Neuronal stem cell (in vitro differentiated cells): ENCODE results near the gene TUBA3D.
"Not testable (repeated sequence)": the region's sequence is repeated elsewhere in the genome, so short reads cannot be mapped to it uniquely, and the experiment has no call there.

Source experiments
- DNase-seq: peaks from one replicate; pipeline ENCODE4 v3.0.0-alpha.2; 2013; ENCODE audit warnings: low spot score
- H2AFZ ChIP-seq: one replicate; pipeline ENCODE4 v1.6.1; 2013; ENCODE audit warnings: mild to moderate bottlenecking, low read length, inconsistent platforms
- H2AK5ac ChIP-seq: 2 replicates; pipeline ENCODE4 v1.6.1; 2013; ENCODE audit warnings: low read depth, mild to moderate bottlenecking, inconsistent platforms, low read length, moderate library complexity, mixed read lengths
- H2BK120ac ChIP-seq: 2 replicates; pipeline ENCODE4 v1.6.1; 2013; ENCODE audit warnings: low read depth, mild to moderate bottlenecking, inconsistent platforms, low read length, moderate library complexity, mixed read lengths
- H2BK12ac ChIP-seq: one replicate; pipeline ENCODE4 v1.6.1; 2013; ENCODE audit warnings: low read length, inconsistent platforms
- H2BK15ac ChIP-seq: 2 replicates; pipeline ENCODE4 v1.6.1; 2013; ENCODE audit warnings: mild to moderate bottlenecking, low read length, inconsistent platforms, mixed read lengths
- H2BK5ac ChIP-seq: one replicate; pipeline ENCODE4 v1.6.1; 2013; ENCODE audit warnings: inconsistent platforms, mild to moderate bottlenecking, low read length, moderate library complexity
- H3K14ac ChIP-seq: one replicate; pipeline ENCODE4 v1.6.1; 2013; ENCODE audit warnings: low read length, inconsistent platforms
- H3K18ac ChIP-seq: 2 replicates; pipeline ENCODE4 v1.6.1; 2013; ENCODE audit warnings: low read length, inconsistent platforms
- H3K23ac ChIP-seq: 2 replicates; pipeline ENCODE4 v1.6.1; 2013; ENCODE audit warnings: low read depth, mild to moderate bottlenecking, mixed read lengths, low read length, inconsistent platforms; ENCODE audit not compliant: poor library complexity
- H3K27ac ChIP-seq: replicated peaks from 3 replicates; pipeline ENCODE4 v1.5.1; 2013; ENCODE audit warnings: low read length, inconsistent platforms
- H3K27me3 ChIP-seq, 3 experiments: 2 replicates each; pipeline ENCODE4 v1.6.1; 2013; ENCODE audit warnings: low read length in 3 of 3, mild to moderate bottlenecking in 2 of 3, inconsistent platforms in 1 of 3, low read depth in 1 of 3, mixed read lengths in 1 of 3, moderate library complexity in 1 of 3; ENCODE audit not compliant: control insufficient read depth in 3 of 3, insufficient read depth in 3 of 3
- H3K36me3 ChIP-seq, 2 donors: replicated peaks in 1 of 2; 2 replicates each; pipeline ENCODE4 v1.6.1; 2013; ENCODE audit warnings: low read length in 2 of 2; ENCODE audit not compliant: control insufficient read depth in 2 of 2, insufficient read depth in 2 of 2
- H3K4ac ChIP-seq: 2 replicates; pipeline ENCODE4 v1.6.1; 2013; ENCODE audit warnings: inconsistent platforms, mild to moderate bottlenecking, low read length, moderate library complexity
- H3K4me1 ChIP-seq, 2 donors: 1 replicate in 1 of 2; 2 replicates in 1 of 2; pipeline ENCODE4 v1.6.1; 2013; ENCODE audit warnings: low read length in 2 of 2, low read depth in 1 of 2; ENCODE audit not compliant: control insufficient read depth in 2 of 2, insufficient read depth in 1 of 2
- H3K4me2 ChIP-seq: one replicate; pipeline ENCODE4 v1.6.1; 2013; ENCODE audit warnings: mild to moderate bottlenecking, low read length, inconsistent platforms; ENCODE audit not compliant: insufficient read depth, poor library complexity, severe bottlenecking
- H3K4me3 ChIP-seq, 2 donors: 2 replicates each; pipeline ENCODE4 v1.5.1; 2013; ENCODE audit warnings: low read length in 2 of 2, mild to moderate bottlenecking in 2 of 2, inconsistent platforms in 1 of 2, moderate library complexity in 1 of 2
- H3K79me1 ChIP-seq: one replicate; pipeline ENCODE4 v1.6.1; 2013; ENCODE audit warnings: low read depth, mild to moderate bottlenecking, inconsistent platforms, low read length, moderate library complexity
- H3K9ac ChIP-seq: one replicate; pipeline ENCODE4 v1.6.1; 2013; ENCODE audit warnings: mild to moderate bottlenecking, low read depth, low read length, inconsistent platforms; ENCODE audit not compliant: poor library complexity
- H3K9me3 ChIP-seq, 2 donors: replicated peaks in 1 of 2; 2 replicates each; pipeline versions ENCODE3 to v1.6.1; 2013; ENCODE audit warnings: low read length in 2 of 2, mild to moderate bottlenecking in 2 of 2, inconsistent platforms in 1 of 2, low read depth in 1 of 2, mixed read lengths in 1 of 2, moderate library complexity in 1 of 2; ENCODE audit not compliant: control insufficient read depth in 2 of 2, insufficient read depth in 1 of 2
- H4K8ac ChIP-seq: one replicate; pipeline ENCODE4 v1.6.1; 2013; ENCODE audit warnings: low read depth, mild to moderate bottlenecking, inconsistent platforms, low read length, moderate library complexity
- H4K91ac ChIP-seq: one replicate; pipeline ENCODE4 v1.6.1; 2013; ENCODE audit warnings: low read length, low read depth, mild to moderate bottlenecking, inconsistent platforms; ENCODE audit not compliant: poor library complexity
- WGBS, 2 donors: extraction: QIAGEN DNeasy Blood & Tissue Kit; methylation state at CpG; one replicate each; pipeline ENCODE4 v1.1.7; 2013; ENCODE audit warnings: missing lambda C conversion rate in 2 of 2, mixed read lengths in 1 of 2; ENCODE audit not compliant: insufficient read length in 2 of 2, insufficient replicate concordance in 1 of 2; ENCODE audit errors: extremely low coverage in 2 of 2; 5-methylcytosine and 5-hydroxymethylcytosine counted together

The TUBA3D gene

GRCh38 chr2:131527131-131528001 is 51.4 kb downstream of the TUBA3D start, which contains the start of gene CCDC74A:
Gene CCDC74A, plus strand, starts transcription at chr2:131527888. Its CDS starts 83 bp downstream, at chr2:131527971.
- H3K4me1 ChIP-seq, H4K8ac ChIP-seq, H3K79me1 ChIP-seq, H3K27ac ChIP-seq, H2BK5ac ChIP-seq, H2BK12ac ChIP-seq, H3K18ac ChIP-seq, H3K4ac ChIP-seq, H3K27me3 ChIP-seq, H4K91ac ChIP-seq, H3K36me3 ChIP-seq, H2BK120ac ChIP-seq, H2AK5ac ChIP-seq, H3K9me3 ChIP-seq, H3K23ac ChIP-seq, H3K9ac ChIP-seq, H3K14ac ChIP-seq, H2BK15ac ChIP-seq: not testable (repeated sequence)
- DNase-seq = peak; percentile 70
- H2AFZ ChIP-seq = peak within 1 kb of the TSS; percentile 87
- WGBS, 2 donors = no CpG with 5 or more reads among the region's 47 CpGs
- peak within 1 kb of the TSS; percentile 40 for H3K4me2 ChIP-seq
- peak within 1 kb of the TSS; percentile 41 to 75 for H3K4me3 ChIP-seq

- peak overlapping the region; percentile 70 for H3K9ac ChIP-seq
- not testable (repeated sequence) for H3K36me3 ChIP-seq, H3K9me3 ChIP-seq, H3K79me1 ChIP-seq, DNase-seq, H2BK5ac ChIP-seq, H2BK12ac ChIP-seq, H3K4me3 ChIP-seq, H3K23ac ChIP-seq, H3K27me3 ChIP-seq, H3K4me1 ChIP-seq, H3K18ac ChIP-seq, H2AFZ ChIP-seq, H2BK120ac ChIP-seq, H4K8ac ChIP-seq, H3K27ac ChIP-seq
- peak overlapping the region; percentile 18 for H3K4me2 ChIP-seq
- H3K4ac ChIP-seq = peak overlapping the region; percentile 37
- peak overlapping the region; percentile 67 for H2BK15ac ChIP-seq
- H4K91ac ChIP-seq = peak overlapping the region; percentile 72
- peak overlapping the region; percentile 86 for H2AK5ac ChIP-seq
- peak overlapping the region; percentile 94 for H3K14ac ChIP-seq
- WGBS, 2 donors = no CpG with 5 or more reads among the region's 26 CpGs
Observed at GRCh38 chr2:131528981-131529863, 53.3 kb downstream of the TUBA3D start.

- not testable (repeated sequence) for H2BK5ac ChIP-seq, H3K9me3 ChIP-seq, H3K4me2 ChIP-seq, H2BK120ac ChIP-seq, H3K23ac ChIP-seq, H2AFZ ChIP-seq, H3K79me1 ChIP-seq, H3K27me3 ChIP-seq, H2AK5ac ChIP-seq, H4K8ac ChIP-seq, H3K36me3 ChIP-seq, DNase-seq, H3K4me1 ChIP-seq, H2BK12ac ChIP-seq, H3K14ac ChIP-seq, H2BK15ac ChIP-seq, H3K18ac ChIP-seq, H4K91ac ChIP-seq, H3K4me3 ChIP-seq, H3K4ac ChIP-seq, H3K27ac ChIP-seq
- WGBS, 2 donors = no CpG with 5 or more reads among the region's 5 CpGs
- H3K9ac ChIP-seq = peak overlapping the region; percentile 30
Observed at GRCh38 chr2:131529864-131530445, 54.0 kb downstream of the TUBA3D start.
